HEK293 (cell line): ENCODE data around the gene LAMA5.

Experiments used
- CTCF ChIA-PET: fragments of 350-600 bp; formaldehyde crosslinking; extraction: SDS; loops from one replicate; lab custom pipeline; 2021; ENCODE audit warnings: antibody characterized with exemption; lab: Yijun Ruan, JAX
- POLR2A ChIA-PET: fragments of 300-600 bp; formaldehyde crosslinking; extraction: SDS; loops from one replicate; lab custom pipeline; 2020; ENCODE audit warnings: antibody characterized with exemption, inconsistent platforms; lab: Yijun Ruan, JAX
- H3K27ac ChIP-seq: fragments of 200-500 bp; sonication (Bioruptor generic); 2 replicates; pipeline ENCODE4 v1.5.1; 2014; ENCODE audit warnings: low read depth, low read length, control low read depth, inconsistent platforms; ENCODE audit errors: extremely low read depth
- H3K36me3 ChIP-seq, 2 experiments: fragments of 200-500 bp in 1 of 2; sonication (Bioruptor generic) in 1 of 2; 1 replicate in 1 of 2; 2 replicates in 1 of 2; pipeline ENCODE4 v1.5.1; 2014 to 2017; ENCODE audit warnings: inconsistent platforms in 2 of 2, low read length in 2 of 2; ENCODE audit not compliant: control insufficient read depth in 2 of 2, insufficient read depth in 1 of 2
- H3K4me1 ChIP-seq: fragments of 200-500 bp; sonication (Bioruptor generic); 2 replicates; pipeline ENCODE4 v1.5.1; 2014; ENCODE audit warnings: mild to moderate bottlenecking, low read length, inconsistent platforms; ENCODE audit not compliant: control insufficient read depth, insufficient read depth
- H3K4me3 ChIP-seq: 2 replicates; pipeline ENCODE4 v1.5.1; 2011; ENCODE audit warnings: low read depth, mild to moderate bottlenecking, control low read depth, low read length, moderate library complexity
- H3K9me3 ChIP-seq: fragments of 200-500 bp; sonication (Bioruptor generic); 2 replicates; pipeline ENCODE4 v1.5.1; 2014; ENCODE audit warnings: low read depth, low read length, inconsistent platforms; ENCODE audit not compliant: control insufficient read depth, insufficient read depth
- SP7 ChIP-seq: fragments of 450-650 bp; formaldehyde crosslinking; IDR thresholded peaks from 2 replicates; pipeline ENCODE4 v1.5.1; 2016; ENCODE audit warnings: missing biosample characterization, missing genetic modification characterization
- ZBTB48 ChIP-seq: fragments of 450-650 bp; formaldehyde crosslinking; IDR thresholded peaks from 2 replicates; pipeline ENCODE4 v1.5.1; 2016; ENCODE audit warnings: missing biosample characterization, missing genetic modification characterization
- ZFP69B ChIP-seq: fragments of 450-650 bp; formaldehyde crosslinking; IDR thresholded peaks from 2 replicates; pipeline ENCODE4 v1.5.1; 2016; ENCODE audit warnings: missing biosample characterization, missing genetic modification characterization
- ZNF112 ChIP-seq: fragments of 450-650 bp; formaldehyde crosslinking; IDR thresholded peaks from 2 replicates; pipeline ENCODE4 v1.5.0; 2017; ENCODE audit warnings: missing biosample characterization, missing genetic modification characterization
- ZNF121 ChIP-seq: fragments of 450-650 bp; formaldehyde crosslinking; IDR thresholded peaks from 2 replicates; pipeline ENCODE4 v1.5.1; 2016; ENCODE audit warnings: missing biosample characterization, missing genetic modification characterization
- ZNF16 ChIP-seq: fragments of 450-650 bp; formaldehyde crosslinking; IDR thresholded peaks from 2 replicates; pipeline ENCODE4 v1.5.1; 2016; ENCODE audit warnings: low read depth, missing biosample characterization, missing genetic modification characterization
- ZNF202 ChIP-seq: fragments of 450-650 bp; formaldehyde crosslinking; IDR thresholded peaks from 2 replicates; pipeline ENCODE4 v1.5.1; 2016; ENCODE audit warnings: missing biosample characterization, missing genetic modification characterization, borderline replicate concordance
- ZNF24 ChIP-seq: fragments of 450-650 bp; formaldehyde crosslinking; IDR thresholded peaks from 2 replicates; pipeline ENCODE4 v1.5.1; 2016; ENCODE audit warnings: missing biosample characterization, missing genetic modification characterization
- ZNF302 ChIP-seq: fragments of 450-650 bp; formaldehyde crosslinking; IDR thresholded peaks from 2 replicates; pipeline ENCODE4 v1.5.1; 2016; ENCODE audit warnings: missing biosample characterization, missing genetic modification characterization, low read depth
- ZNF398 ChIP-seq: fragments of 450-650 bp; formaldehyde crosslinking; IDR thresholded peaks from 2 replicates; pipeline ENCODE4 v1.5.1; 2017; ENCODE audit warnings: missing biosample characterization, missing genetic modification characterization
- ZNF48 ChIP-seq: fragments of 450-650 bp; formaldehyde crosslinking; IDR thresholded peaks from 2 replicates; pipeline ENCODE4 v1.5.1; 2016; ENCODE audit warnings: missing biosample characterization, missing genetic modification characterization
- ZNF510 ChIP-seq: fragments of 450-650 bp; formaldehyde crosslinking; IDR thresholded peaks from 2 replicates; pipeline ENCODE4 v1.5.1; 2018; ENCODE audit warnings: mild to moderate bottlenecking, missing genetic modification characterization, missing biosample characterization; ENCODE audit not compliant: insufficient replicate concordance
- ZNF692 ChIP-seq: fragments of 450-650 bp; formaldehyde crosslinking; IDR thresholded peaks from 2 replicates; pipeline ENCODE4 v1.5.1; 2016; ENCODE audit warnings: missing biosample characterization, missing genetic modification characterization
- ZSCAN4 ChIP-seq: fragments of 450-650 bp; formaldehyde crosslinking; IDR thresholded peaks from 2 replicates; pipeline ENCODE4 v1.5.1; 2017; ENCODE audit warnings: missing biosample characterization, missing genetic modification characterization
- TF ChIP-seq, protein P1 (sequence below): fragments of 450-650 bp; formaldehyde crosslinking; IDR thresholded peaks from 2 replicates; pipeline ENCODE4 v1.5.1; 2016; ENCODE audit warnings: missing biosample characterization, missing genetic modification characterization
- TF ChIP-seq, protein P2 (sequence below): fragments of 450-650 bp; IDR thresholded peaks from 2 replicates; pipeline ENCODE4 v1.5.1; 2018; ENCODE audit warnings: missing biosample characterization, missing genetic modification characterization
- TF ChIP-seq, protein P3 (sequence below): fragments of 450-650 bp; formaldehyde crosslinking; IDR thresholded peaks from 2 replicates; pipeline ENCODE4 v1.5.1; 2016; ENCODE audit warnings: missing biosample characterization, missing genetic modification characterization

The LAMA5 gene

DNA sequence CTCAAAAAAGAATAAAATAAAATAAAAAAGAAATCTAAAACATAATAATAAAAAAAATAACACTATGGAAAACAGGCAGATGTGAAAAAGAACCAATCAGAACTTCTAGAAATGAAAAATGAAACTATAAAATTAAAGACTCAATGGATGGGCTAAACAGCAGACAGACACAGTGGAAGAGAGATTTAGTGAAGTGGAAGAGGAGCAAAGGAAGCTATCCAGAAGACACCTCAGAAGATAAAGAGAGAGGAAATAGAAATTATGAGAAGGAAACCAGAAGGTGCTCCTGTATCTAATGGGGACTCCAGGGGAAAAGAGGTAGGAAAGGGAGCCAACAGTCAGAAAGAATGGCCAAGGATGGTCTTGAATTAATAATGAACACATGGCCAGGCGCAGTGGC is 18.5 kb downstream of the LAMA5 start (continued):
- TF ChIP-seq, protein P1, sequence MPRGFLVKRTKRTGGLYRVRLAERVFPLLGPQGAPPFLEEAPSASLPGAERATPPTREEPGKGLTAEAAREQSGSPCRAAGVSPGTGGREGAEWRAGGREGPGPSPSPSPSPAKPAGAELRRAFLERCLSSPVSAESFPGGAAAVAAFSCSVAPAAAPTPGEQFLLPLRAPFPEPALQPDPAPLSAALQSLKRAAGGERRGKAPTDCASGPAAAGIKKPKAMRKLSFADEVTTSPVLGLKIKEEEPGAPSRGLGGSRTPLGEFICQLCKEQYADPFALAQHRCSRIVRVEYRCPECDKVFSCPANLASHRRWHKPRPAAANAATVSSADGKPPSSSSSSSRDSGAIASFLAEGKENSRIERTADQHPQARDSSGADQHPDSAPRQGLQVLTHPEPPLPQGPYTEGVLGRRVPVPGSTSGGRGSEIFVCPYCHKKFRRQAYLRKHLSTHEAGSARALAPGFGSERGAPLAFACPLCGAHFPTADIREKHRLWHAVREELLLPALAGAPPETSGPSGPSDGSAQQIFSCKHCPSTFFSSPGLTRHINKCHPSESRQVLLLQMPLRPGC (tag by site-specific recombination), result no peak
- TF ChIP-seq ZNF24 (tag by site-specific recombination), result no peak

- peaks cover 5% of the 10 kb centered on the region; the same call in 1 of the 2 replicates for H3K4me1 ChIP-seq
- TF ChIP-seq ZNF48 (no peak), ZNF16 (no peak), ZNF302 (tag by site-specific recombination) (no peak), ZNF510 (tag by site-specific recombination) (no peak), ZFP69B (tag by site-specific recombination) (no peak), SP7 (tag by site-specific recombination) (no peak), ZNF692 (tag by site-specific recombination) (no peak), ZNF112 (no peak), ZSCAN4 (tag by site-specific recombination) (no peak), ZNF398 (no peak), ZNF202 (tag by site-specific recombination) (no peak), ZBTB48 (tag by site-specific recombination) (no peak), ZNF121 (tag by site-specific recombination) (no peak)
- TF ChIP-seq, protein P2, sequence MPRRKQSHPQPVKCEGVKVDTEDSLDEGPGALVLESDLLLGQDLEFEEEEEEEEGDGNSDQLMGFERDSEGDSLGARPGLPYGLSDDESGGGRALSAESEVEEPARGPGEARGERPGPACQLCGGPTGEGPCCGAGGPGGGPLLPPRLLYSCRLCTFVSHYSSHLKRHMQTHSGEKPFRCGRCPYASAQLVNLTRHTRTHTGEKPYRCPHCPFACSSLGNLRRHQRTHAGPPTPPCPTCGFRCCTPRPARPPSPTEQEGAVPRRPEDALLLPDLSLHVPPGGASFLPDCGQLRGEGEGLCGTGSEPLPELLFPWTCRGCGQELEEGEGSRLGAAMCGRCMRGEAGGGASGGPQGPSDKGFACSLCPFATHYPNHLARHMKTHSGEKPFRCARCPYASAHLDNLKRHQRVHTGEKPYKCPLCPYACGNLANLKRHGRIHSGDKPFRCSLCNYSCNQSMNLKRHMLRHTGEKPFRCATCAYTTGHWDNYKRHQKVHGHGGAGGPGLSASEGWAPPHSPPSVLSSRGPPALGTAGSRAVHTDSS (tag by site-specific recombination), result no peak
- TF ChIP-seq, protein P3, sequence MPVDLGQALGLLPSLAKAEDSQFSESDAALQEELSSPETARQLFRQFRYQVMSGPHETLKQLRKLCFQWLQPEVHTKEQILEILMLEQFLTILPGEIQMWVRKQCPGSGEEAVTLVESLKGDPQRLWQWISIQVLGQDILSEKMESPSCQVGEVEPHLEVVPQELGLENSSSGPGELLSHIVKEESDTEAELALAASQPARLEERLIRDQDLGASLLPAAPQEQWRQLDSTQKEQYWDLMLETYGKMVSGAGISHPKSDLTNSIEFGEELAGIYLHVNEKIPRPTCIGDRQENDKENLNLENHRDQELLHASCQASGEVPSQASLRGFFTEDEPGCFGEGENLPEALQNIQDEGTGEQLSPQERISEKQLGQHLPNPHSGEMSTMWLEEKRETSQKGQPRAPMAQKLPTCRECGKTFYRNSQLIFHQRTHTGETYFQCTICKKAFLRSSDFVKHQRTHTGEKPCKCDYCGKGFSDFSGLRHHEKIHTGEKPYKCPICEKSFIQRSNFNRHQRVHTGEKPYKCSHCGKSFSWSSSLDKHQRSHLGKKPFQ (tag by site-specific recombination), result no peak
- ChIA-PET POLR2A (interaction anchor here (1.4 kb wide), 1 partner anchor 35 kb away, joined by 3 read pairs; no protein-coding TSS in a partner anchor), CTCF (no interaction called here)
- no peaks in the 10 kb centered on the region for H3K9me3 ChIP-seq
- peaks cover 5 to 72% of the 10 kb centered on the region in 2 experiments; a peak in 2 of 3 replicates for H3K36me3 ChIP-seq
- no peak overlapping the region for H3K4me3 ChIP-seq
- H3K27ac ChIP-seq, result no peak overlapping the region
These were observed 19.7 kb downstream of the LAMA5 start for GRCh38 chr20:62347445-62347844.
